GM18507 (cell line): ENCODE measurements around the gene TRIM42.

Source experiments
- DNase-seq: peaks from one replicate; pipeline ENCODE4 v3.0.0; 2011; ENCODE audit warnings: low read depth; ENCODE audit not compliant: insufficient read length; ENCODE audit errors: extremely low spot score
- FAIRE-seq: peaks from 2 replicates; lab custom pipeline; 2011; peaks lifted over from hg19 to GRCh38; lab: Jason Lieb, UNC

The TRIM42 gene

DNA sequence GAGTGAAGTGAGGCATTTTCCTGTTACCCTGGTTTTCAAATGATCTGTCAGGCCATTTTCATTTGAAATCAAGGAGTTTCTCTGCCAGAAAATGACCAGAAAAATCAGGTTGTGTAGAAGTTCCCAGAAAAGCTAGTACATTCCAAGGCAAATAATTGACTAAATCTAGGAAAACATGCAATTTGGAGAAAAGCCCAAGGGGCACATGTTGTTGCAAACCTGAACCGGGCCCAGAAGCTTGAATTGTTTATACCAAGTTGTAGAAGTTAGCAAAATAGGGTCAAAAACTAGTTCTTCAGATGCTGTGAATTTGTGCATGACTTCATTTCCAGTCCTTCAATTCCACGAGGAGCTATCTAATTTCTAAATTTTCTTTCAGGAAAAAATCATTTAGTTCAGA, 31.0 kb downstream of the TRIM42 start:
- DNase-seq (no peak), FAIRE-seq (no peak)

- FAIRE-seq = no peak
- DNase-seq = no peak
Measured at GRCh38 chr3:140709751-140710150, 31.9 kb downstream of the TRIM42 start.

DNA sequence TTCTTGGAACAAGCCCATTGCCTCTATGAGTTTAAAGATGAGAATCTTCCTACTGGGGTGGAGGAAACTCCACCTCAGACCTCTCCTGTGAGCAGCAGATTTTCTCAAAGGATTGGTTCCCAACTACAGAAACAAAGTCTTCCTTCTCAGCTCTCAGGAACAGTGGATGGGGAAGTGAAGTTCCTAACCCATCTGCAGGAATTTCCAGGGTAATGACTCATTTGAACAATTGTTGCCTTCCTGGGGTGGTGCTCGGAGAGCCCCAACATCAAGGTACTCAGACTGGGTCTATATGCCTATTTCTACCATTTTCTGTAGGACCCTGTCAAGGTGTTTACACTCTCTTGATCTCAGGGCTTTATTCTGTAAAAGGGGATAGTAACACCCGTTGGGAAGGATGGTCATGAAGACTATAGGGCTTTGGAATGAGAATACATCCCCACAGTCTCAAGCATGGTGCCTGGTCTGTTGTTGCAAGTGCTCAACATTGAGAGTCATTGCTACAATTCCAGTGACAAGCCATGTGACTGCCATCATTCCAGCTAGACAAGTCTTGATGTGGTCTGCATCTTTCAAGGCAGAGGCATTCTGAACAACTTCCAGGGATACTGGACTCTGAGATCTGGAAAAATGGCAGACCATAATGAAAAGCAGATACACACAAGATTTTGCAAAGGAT, 33.0 kb downstream of the TRIM42 start:
- no peak for DNase-seq
- no peak for FAIRE-seq

DNA sequence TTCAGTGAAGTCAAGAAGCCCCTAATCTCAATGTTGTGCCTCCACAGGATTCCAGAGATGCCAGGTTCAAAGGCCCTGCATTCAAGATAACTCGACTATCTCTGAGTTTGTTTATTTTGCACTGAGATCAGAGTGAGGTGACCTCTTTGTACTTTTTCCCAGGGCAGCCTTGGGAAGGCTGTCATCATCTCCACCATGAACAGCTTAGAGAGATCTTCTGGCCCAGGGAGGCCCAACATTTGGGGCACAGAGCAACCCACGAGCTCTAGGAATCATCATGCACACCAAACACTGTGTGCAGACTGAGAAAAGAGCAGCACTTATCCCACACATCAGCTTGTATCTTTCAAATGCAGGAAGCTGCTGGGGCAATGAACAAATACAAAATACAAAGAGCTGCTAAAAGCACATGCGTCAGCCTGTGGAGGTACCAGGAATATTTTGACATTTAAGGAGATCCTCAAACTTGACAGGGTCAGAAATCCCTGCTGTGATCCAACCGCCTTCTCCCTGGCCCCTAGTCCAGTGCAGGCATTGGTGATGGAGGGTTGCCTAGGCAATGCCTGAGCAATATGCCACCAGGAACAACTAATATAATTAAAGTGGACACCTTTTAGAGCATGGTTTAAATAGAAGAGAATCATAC, 33.6 kb downstream of the TRIM42 start:
- peak; percentile 42 for FAIRE-seq
- DNase-seq = no peak

- FAIRE-seq = peak; percentile 5
Measured at GRCh38 chr3:140712301-140712700, 34.4 kb downstream of the TRIM42 start.

DNA sequence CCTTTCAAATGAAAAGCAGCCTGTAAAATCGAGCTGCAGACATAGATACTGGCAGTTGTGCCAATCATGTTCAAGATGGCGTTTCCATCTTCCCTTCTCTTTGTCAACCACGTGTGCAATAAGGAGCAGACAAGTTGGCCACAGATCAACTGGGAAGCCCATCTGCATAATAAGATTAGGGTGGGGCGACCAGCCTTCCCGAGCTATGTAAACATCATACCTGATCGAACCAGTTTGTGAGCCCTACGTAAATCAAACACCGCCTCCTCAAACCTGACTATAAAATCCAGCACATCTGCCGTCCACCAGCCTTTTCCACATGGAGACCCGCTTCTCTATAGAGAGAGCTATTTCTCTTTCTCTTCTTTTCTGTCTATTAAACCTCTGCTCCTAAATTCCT, 37.2 kb downstream of the TRIM42 start:
- no peak for FAIRE-seq
- DNase-seq = no peak

More at GRCh38 chr3:140712301-140712700, 34.4 kb downstream of the TRIM42 start:
- DNase-seq = no peak

GRCh38 chr3:140717921-140718320, 40.1 kb downstream of the TRIM42 start:
- FAIRE-seq (no peak), DNase-seq (no peak)

DNA sequence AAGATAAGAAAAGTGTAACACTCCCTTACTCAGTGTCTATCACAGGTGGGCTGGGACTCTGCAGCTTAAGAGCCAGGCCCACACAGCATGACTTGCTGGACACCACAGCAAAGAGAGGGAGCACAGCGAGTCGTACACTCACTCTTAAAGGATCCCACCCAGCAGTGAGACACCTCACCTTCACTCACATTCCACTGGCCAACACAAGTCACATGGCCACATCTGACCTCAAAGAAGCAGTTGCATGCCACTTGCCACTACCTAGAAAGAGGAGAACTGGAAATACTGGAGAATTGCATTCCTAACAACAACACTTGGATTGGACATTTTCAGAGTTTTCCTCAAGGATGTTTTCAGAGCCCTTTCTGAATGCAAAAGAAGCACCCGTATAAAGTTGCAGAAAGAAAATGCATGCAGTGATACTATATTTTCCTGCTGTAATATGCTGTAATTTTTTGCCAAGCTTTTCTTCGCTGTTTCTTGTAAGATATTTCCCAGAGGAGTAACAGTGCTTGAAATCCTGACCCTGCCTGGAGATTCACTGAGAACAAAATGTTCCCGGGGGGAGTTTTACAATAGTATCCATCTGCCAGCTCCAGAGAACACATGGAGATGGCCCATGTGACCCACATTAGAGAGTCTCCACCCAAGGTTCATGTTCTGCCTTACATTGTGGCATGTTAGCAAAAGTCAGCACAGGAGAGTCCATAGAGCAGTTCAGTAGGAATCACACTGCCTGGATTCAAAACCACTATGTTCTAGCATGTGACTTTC, 42.2 kb downstream of the TRIM42 start:
- no peak for DNase-seq
- no peak for FAIRE-seq

DNA sequence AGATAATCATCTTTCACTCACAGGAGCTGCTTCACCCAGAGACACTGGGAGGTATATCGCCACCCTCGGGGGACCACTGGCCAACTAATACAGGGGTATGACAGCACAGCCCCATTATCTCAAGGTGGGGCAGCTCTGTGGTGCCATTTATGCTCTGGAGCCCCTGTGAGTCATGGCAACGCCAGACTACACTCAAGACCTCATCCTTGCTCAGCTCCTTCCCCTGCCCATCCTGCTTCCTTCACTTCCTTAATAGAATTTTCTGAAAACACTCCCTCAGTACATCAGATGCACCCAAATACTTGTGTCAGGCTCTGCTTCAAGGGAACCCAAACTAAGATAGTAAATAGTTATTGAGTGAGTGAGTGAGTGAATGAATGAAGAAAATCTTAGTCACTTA, 45.7 kb downstream of the TRIM42 start:
- DNase-seq = no peak
- FAIRE-seq = peak; percentile 64

DNA sequence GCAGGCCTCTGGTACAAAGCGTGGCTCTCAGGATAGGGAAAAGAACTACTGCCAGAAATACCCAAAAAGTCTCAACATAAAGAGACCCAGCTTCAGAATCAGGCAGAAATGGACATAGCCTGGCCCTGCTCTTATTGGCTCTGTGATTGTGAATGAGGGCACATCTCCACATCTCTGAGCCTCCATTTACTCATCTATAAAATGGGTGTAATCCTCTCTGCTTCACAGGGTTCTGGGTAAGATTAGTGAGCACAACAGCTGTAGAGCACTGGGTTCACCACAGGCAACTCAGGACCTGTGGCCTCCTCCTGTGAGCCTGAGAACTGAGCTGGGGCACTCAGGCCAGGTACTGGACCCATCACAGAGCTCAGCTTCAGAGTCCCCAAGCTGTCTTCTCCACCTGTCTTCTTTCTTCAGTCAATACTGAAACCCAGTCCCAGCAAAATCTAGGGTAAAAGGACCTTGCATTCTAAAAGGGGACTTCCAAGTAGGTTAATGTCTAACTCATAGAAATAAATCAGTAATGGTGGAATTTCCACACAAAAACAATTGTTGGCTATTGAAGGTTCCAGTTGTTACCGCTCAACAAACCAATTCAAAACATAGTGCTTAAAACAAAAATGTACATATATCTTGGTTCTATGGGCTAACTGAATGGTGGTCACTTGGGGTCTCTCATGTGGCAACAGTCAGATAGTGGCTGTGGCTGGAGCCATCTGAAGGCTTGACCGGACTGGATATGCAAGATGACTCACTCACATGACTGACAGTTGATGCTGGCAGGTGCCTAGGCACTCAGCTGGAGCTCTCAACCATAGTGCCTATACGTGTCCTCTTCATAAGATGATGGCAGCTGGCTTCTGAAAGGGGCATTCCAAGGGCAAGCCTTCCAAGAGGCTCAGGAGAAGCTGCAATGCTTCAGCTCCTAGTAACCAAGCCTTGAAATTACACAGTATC, 47.3 kb downstream of the TRIM42 start:
- peak; percentile 87 for FAIRE-seq
- no peak for DNase-seq

- FAIRE-seq (no peak), DNase-seq (no peak)
Measured at GRCh38 chr3:140726066-140726465, 48.2 kb downstream of the TRIM42 start.

DNA sequence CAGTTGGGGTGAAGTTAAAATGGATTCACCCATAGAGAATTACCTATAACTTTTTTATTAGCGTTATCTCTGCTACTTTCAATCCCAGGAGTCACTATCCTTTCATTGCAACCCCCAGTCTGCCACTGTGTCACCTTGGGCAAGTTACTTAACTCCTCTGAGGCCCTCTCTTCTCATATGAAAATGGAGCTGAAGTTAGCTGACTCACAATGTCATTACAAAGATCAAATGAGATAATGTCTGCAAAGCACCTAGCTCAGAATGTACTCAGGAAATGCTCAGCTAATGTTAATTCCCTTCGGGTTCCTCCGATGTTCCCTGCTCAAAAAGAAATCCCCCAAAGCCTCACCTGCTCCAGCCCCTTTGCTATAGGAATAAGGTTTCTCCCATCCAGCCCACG, 50.0 kb downstream of the TRIM42 start:
- FAIRE-seq = no peak
- no peak for DNase-seq

- FAIRE-seq = peak; percentile 94
- DNase-seq = no peak
Measured at GRCh38 chr3:140731440-140732119, 53.7 kb downstream of the TRIM42 start.

DNA sequence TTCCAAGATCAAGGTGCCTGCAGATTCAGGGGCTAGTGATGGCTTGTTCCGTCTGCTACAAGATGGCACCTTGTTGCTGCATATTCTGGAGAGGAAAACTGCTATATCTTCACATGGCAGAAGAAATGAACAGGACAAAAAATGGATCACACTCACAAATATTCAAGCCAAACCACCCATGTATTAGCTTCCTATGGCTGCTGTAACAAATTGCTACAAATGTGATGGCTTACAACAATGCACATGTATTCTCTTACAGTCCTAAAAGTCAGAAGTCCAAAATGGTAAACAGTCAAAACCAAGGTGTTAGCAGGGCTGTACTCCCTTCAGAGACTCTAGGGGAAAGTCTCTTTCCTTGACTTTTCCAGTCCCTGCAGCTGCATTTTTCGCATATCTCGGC, 55.8 kb downstream of the TRIM42 start:
- DNase-seq = no peak
- FAIRE-seq = no peak

DNA sequence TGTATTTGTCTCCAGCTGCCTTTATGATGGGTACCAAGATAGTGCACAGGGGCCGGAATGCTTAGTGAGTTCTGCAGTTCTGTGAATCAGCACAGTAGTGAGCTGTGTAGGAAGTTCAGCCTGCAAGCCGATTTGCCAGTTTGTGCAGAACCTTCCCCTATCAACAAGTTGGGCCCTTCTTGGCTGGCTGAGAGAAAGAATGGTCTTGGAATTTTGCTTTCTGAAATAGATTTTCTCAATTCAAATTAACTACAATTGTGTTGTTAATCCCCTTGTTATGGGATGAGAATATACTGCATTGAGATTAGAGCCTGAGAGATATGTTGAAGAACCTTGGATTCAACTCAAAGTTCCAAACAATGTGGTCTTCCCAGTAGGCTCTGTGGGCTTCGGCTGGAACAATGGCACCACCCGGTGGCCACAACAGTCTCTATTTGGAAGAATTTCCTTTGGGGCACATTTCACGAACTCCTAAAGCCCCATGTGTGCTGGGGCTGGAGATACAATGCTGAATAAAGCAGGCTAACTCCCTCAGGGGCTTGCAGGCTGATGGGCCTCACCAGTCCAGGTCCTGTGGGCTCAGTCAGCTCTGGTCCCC, 59.1 kb downstream of the TRIM42 start:
- no peak for DNase-seq
- peak; percentile 76 for FAIRE-seq

GRCh38 chr3:140742116-140742515, 64.3 kb downstream of the TRIM42 start:
- DNase-seq = no peak
- FAIRE-seq = no peak

GRCh38 chr3:140748171-140748570, 70.3 kb downstream of the TRIM42 start:
- FAIRE-seq (no peak), DNase-seq (no peak)

- FAIRE-seq (no peak), DNase-seq (no peak)
Measured at GRCh38 chr3:140748903-140749302, 71.0 kb downstream of the TRIM42 start.
